HEK293 (cell line): ENCODE data around the gene PCSK9.

ENCODE experiments used
- CTCF ChIP-seq: fragments of 450-650 bp; formaldehyde crosslinking; IDR thresholded peaks from 2 replicates; pipeline ENCODE4 v1.5.1; 2016; ENCODE audit warnings: missing biosample characterization, missing genetic modification characterization
- GFI1B ChIP-seq: fragments of 450-650 bp; formaldehyde crosslinking; IDR thresholded peaks from 2 replicates; pipeline ENCODE4 v1.5.1; 2016; ENCODE audit warnings: missing biosample characterization, missing genetic modification characterization
- KLF16 ChIP-seq: fragments of 450-650 bp; formaldehyde crosslinking; IDR thresholded peaks from 2 replicates; pipeline ENCODE4 v1.5.1; 2017; ENCODE audit warnings: missing biosample characterization, missing genetic modification characterization
- KLF17 ChIP-seq: fragments of 450-650 bp; formaldehyde crosslinking; IDR thresholded peaks from 2 replicates; pipeline ENCODE4 v1.5.1; 2016; ENCODE audit warnings: missing biosample characterization, missing genetic modification characterization
- MZF1 ChIP-seq: fragments of 450-650 bp; formaldehyde crosslinking; IDR thresholded peaks from 2 replicates; pipeline ENCODE4 v1.5.1; 2017; ENCODE audit warnings: missing biosample characterization, missing genetic modification characterization, borderline replicate concordance
- PRDM4 ChIP-seq: fragments of 450-650 bp; formaldehyde crosslinking; IDR thresholded peaks from 2 replicates; pipeline ENCODE4 v1.5.1; 2017; ENCODE audit warnings: missing biosample characterization, missing genetic modification characterization
- REST ChIP-seq: fragments of 450-650 bp; formaldehyde crosslinking; IDR thresholded peaks from 2 replicates; pipeline ENCODE4 v1.5.1; 2016; ENCODE audit warnings: missing biosample characterization, missing genetic modification characterization
- ZBTB8A ChIP-seq: fragments of 450-650 bp; formaldehyde crosslinking; IDR thresholded peaks from 2 replicates; pipeline ENCODE4 v1.5.1; 2016; ENCODE audit warnings: missing biosample characterization, missing genetic modification characterization
- ZNF24 ChIP-seq: fragments of 450-650 bp; formaldehyde crosslinking; IDR thresholded peaks from 2 replicates; pipeline ENCODE4 v1.5.1; 2016; ENCODE audit warnings: missing biosample characterization, missing genetic modification characterization
- ZNF362 ChIP-seq: fragments of 450-650 bp; formaldehyde crosslinking; IDR thresholded peaks from 2 replicates; pipeline ENCODE4 v1.5.1; 2016; ENCODE audit warnings: missing biosample characterization, missing genetic modification characterization
- ZNF366 ChIP-seq: fragments of 450-650 bp; formaldehyde crosslinking; conservative IDR thresholded peaks from 2 replicates; pipeline ENCODE4 v1.5.1; 2016; ENCODE audit warnings: missing biosample characterization, missing genetic modification characterization
- ZNF488 ChIP-seq: fragments of 450-650 bp; formaldehyde crosslinking; IDR thresholded peaks from 2 replicates; pipeline ENCODE4 v1.5.1; 2016; ENCODE audit warnings: missing biosample characterization, missing genetic modification characterization
- ZNF670 ChIP-seq: fragments of 450-650 bp; formaldehyde crosslinking; IDR thresholded peaks from 2 replicates; pipeline ENCODE4 v1.5.1; 2016; ENCODE audit warnings: missing biosample characterization, missing genetic modification characterization, low read depth

- TF ChIP-seq CTCF (peak; percentile 98), GFI1B (tag by site-specific recombination) (no peak), ZBTB8A (tag by site-specific recombination) (no peak), ZNF366 (tag by site-specific recombination) (no peak), PRDM4 (tag by site-specific recombination) (no peak), REST (tag by site-specific recombination) (no peak), ZNF488 (tag by site-specific recombination) (no peak), KLF16 (no peak), KLF17 (tag by site-specific recombination) (peak; percentile 65; the same call in 1 of the 2 replicates), ZNF24 (tag by site-specific recombination) (no peak), MZF1 (tag by site-specific recombination) (no peak), ZNF670 (tag by site-specific recombination) (no peak), ZNF362 (tag by site-specific recombination) (no peak)
These were observed 17.3 kb upstream of the PCSK9 start for GRCh38 chr1:55021942-55022546.
